Stimulated activated CD4-positive, alpha-beta T cell treated with anti-CD3 and anti-CD28 coated beads, Interleukin-15, amount 100 ng/mL, for 24 hours (primary cell): ENCODE data around the gene CENPX.

Experiments
- DNase-seq: peaks from one replicate; pipeline ENCODE4 v3.0.0-alpha.2; 2020

CENPX gene

DNA sequence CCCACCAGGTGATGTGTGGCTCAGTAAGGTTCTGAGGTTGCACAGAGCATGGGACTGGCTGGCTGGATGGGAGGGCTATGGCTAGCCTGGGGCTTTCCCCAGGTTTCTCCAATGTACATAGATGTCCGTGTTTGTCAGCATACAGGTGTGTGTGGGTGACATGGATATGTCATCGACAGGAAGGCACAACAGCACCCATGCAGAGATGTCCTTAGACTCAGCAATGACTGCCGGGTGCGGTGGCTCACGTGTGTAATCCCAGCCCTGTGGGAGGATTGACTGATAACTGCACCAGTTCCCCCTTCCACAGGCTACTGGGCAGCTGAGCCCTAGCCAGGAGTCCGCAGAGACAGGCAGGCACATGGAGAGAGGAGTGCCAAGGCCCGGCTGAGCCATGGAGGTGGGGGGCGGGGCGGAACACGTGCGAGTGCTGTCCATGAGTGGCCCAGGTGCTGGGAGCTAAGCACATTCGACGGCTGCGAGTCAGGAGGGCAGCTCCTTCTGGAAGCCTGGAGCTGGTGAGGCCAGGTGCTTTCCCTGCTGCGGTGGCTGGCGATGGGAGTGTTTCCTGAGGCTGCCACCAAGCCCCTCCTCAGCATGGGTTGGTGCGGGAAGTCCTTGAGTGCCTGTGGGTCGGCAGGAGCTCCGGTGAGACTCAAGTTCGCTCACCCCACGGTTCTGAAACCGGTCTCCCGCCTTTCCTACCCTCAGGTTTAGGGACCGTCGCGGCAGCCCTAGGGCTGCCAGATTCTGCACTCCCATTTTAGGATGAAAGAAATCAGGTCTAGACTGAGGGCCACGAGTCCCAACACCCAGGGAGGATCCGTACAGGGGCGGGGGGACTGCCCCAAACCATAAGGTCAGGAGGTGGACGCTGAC is 46.1 kb downstream of the CENPX start:
- DNase-seq, result peak; percentile 71

DNA sequence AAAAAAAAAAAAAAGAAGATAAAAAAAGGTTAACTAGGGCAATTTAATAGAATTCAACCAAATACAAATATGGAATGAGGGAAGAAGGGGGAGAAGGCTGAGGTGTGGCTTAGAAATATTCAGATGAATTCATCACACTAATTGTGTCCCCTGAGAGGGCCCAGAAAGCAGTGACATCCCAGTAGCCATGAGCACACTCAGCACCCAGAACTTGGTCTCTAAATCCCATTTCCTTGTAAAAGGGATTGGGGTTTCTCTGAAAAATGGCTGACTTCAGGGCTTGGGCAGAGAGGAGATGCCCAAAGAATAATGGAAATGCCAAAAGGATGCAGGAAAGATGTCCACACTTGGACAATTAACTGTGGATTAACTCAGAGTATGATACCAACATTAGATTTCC is 49.2 kb downstream of the CENPX start:
- DNase-seq, result no peak

DNA sequence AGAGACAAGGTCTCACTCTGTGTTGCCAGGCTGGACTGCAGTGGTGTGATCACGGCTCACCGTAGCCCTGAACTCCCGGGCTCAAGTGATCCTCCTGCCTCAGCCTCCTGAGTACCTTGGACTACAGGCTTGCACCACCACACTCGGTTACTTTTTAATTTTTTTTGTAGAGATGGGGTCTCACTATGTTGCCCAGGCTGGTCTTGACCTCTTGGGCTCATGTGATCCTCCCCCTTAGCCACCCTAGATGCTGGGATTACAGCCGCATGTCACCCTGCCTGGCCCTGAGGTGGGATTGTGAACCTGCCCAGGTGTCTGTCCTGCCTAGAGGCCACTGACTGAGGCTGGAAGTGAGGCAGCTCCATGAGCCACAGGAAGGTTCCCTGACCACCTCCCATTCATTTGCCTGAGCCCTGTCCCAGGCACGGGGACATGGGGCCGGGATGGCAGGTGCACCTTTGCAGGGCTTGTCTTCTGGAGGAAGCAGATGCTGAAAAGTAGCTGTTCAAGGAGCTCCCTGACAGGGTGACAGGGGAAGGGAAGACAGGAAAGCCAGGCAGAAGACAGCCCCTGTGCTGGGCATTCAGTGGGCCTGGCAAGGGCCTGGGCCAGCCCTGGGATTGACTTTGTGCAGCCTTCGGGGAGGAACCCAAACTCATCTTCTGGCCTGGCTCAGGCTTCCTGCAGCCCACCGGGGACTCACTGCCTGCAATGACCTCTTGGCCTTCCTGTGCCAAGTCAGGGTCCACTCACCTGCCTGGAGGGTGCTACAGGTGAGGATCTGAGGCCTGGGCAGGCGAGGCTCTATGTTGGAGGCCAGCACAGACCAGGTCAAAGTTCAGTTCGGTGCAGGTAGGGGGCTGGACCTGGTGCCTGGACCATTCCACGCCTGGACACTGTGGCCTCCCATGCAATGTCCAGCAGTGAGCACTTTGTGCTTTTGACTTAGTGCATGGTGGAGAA is 53.5 kb downstream of the CENPX start:
- DNase-seq, result no peak
